MM.1S (cell line): ENCODE measurements around the gene CCDC102B.

Experiments used
- CTCF ChIP-seq: fragments of 300-600 bp; sonication (generic); IDR thresholded peaks from 2 replicates; pipeline ENCODE4 v1.5.1; 2016; ENCODE audit warnings: antibody characterized with exemption, low read length, mixed read lengths
- EZH2 ChIP-seq: fragments of 300-600 bp; sonication (generic); optimal IDR thresholded peaks from 2 replicates; pipeline ENCODE3; 2017; ENCODE audit warnings: low read depth, mild to moderate bottlenecking, antibody characterized with exemption, low read length, mixed read lengths

DNA sequence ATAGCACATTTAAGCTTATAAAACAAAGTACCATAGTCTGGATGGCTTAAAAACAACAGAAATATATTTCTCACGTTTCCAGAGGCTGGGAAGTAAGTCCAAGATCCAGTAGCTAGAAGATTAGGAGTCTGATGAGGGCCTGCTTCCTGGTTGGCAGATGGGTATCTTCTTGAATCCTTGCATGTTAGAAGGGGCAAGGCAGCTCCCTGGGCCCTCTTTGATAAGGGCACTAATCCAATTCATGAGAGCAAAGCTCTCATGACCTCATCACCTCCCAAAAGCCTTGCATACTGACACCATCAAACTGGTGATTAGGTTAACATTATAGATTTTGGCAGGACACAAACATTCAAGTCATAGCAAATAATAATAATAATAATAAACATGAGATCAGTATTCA lies 146.4 kb downstream of the CCDC102B start:
- TF ChIP-seq EZH2 (no peak), CTCF (no peak)
